ENCODE results near the gene ST6GAL1. TPM values are rescaled to one million over a fixed set of nuclear protein-coding genes. Genes with fewer than 3 reads are reported as not detected.

Gene ST6GAL1
- total and polyA plus RNA-seq, 4 donors: 28.9 to 44.6 (median 34.6) TPM

GRCh38 chr3:186925826-186926225, 4.5 kb upstream of the ST6GAL1 start:
- Histone ChIP-seq H3K4me3 (ENCODE audit: low read depth, low read length) (no peak overlapping the region), H3K36me3 (ENCODE audit: control insufficient read depth, insufficient read depth, low read length) (no peaks in the 10 kb centered on the region), H3K27ac (ENCODE audit: low read depth, low read length) (no peak overlapping the region), H3K9me3 (ENCODE audit: control insufficient read depth, insufficient read depth, low read length) (no peaks in the 10 kb centered on the region), H3K4me1 (ENCODE audit: control insufficient read depth, insufficient read depth, low read length) (peaks cover 11% of the 10 kb centered on the region), H3K27me3 (ENCODE audit: control insufficient read depth, insufficient read depth, low read length) (peaks cover 5% of the 10 kb centered on the region)
- DNase-seq (ENCODE audit: low read depth in 4 of 6, low spot score in 6 of 6): peak in 1 of 6 donors; percentile 66
- no CpG with 5 or more reads among the region's 1 CpG for WGBS (ENCODE audit: insufficient coverage)

- H3K9me3 ChIP-seq (ENCODE audit: control insufficient read depth, insufficient read depth, low read length): no peaks in the 10 kb centered on the region
- WGBS (ENCODE audit: insufficient coverage): 75% methylated on average over 3 of the region's 5 CpGs
- H3K4me1 ChIP-seq (ENCODE audit: control insufficient read depth, insufficient read depth, low read length): peaks cover 29% of the 10 kb centered on the region
- H3K27me3 ChIP-seq (ENCODE audit: control insufficient read depth, insufficient read depth, low read length): peaks cover 5% of the 10 kb centered on the region
- H3K27ac ChIP-seq (ENCODE audit: low read depth, low read length): no peak overlapping the region
- DNase-seq (ENCODE audit: low read depth in 4 of 6, low spot score in 6 of 6): peak in 1 of 6 donors; percentile 30
- no peak overlapping the region for H3K4me3 ChIP-seq (ENCODE audit: low read depth, low read length)
- H3K36me3 ChIP-seq (ENCODE audit: control insufficient read depth, insufficient read depth, low read length): no peaks in the 10 kb centered on the region
These were observed 1.1 kb upstream of the ST6GAL1 start for GRCh38 chr3:186929186-186929585.

GRCh38 chr3:186929685-186930084, 641 bp upstream of the ST6GAL1 start:
- H3K27ac ChIP-seq (ENCODE audit: low read depth, low read length): no peak overlapping the region
- H3K9me3 ChIP-seq (ENCODE audit: control insufficient read depth, insufficient read depth, low read length): no peaks in the 10 kb centered on the region
- peaks cover 5% of the 10 kb centered on the region for H3K27me3 ChIP-seq (ENCODE audit: control insufficient read depth, insufficient read depth, low read length)
- WGBS (ENCODE audit: insufficient coverage): 57% methylated on average over 10 of the region's 12 CpGs
- peak overlapping the region; percentile 72 for H3K4me3 ChIP-seq (ENCODE audit: low read depth, low read length)
- no peaks in the 10 kb centered on the region for H3K36me3 ChIP-seq (ENCODE audit: control insufficient read depth, insufficient read depth, low read length)
- DNase-seq (ENCODE audit: low read depth in 4 of 6, low spot score in 6 of 6): no peak
- peaks cover 29% of the 10 kb centered on the region for H3K4me1 ChIP-seq (ENCODE audit: control insufficient read depth, insufficient read depth, low read length)

GRCh38 chr3:186930641-186931531, 560 bp downstream of the ST6GAL1 start:
- peak in 5 of 6 donors; percentile 4 to 80 (median 36) for DNase-seq (ENCODE audit: low read depth in 4 of 6, low spot score in 6 of 6)
- Histone ChIP-seq H3K9me3 (ENCODE audit: control insufficient read depth, insufficient read depth, low read length) (no peaks in the 10 kb centered on the region), H3K27me3 (ENCODE audit: control insufficient read depth, insufficient read depth, low read length) (peaks cover 5% of the 10 kb centered on the region), H3K36me3 (ENCODE audit: control insufficient read depth, insufficient read depth, low read length) (no peaks in the 10 kb centered on the region), H3K4me3 (ENCODE audit: low read depth, low read length) (peak overlapping the region; percentile 72), H3K4me1 (ENCODE audit: control insufficient read depth, insufficient read depth, low read length) (peaks cover 29% of the 10 kb centered on the region), H3K27ac (ENCODE audit: low read depth, low read length) (peak overlapping the region; percentile 74)
- WGBS (ENCODE audit: insufficient coverage): 0% methylated on average over 72 of the region's 76 CpGs

GRCh38 chr3:186931532-186932280, 1.4 kb downstream of the ST6GAL1 start:
- H3K27ac ChIP-seq (ENCODE audit: low read depth, low read length): peak overlapping the region; percentile 74
- under 1% methylated on average over 31 of the region's 32 CpGs for WGBS (ENCODE audit: insufficient coverage)
- H3K36me3 ChIP-seq (ENCODE audit: control insufficient read depth, insufficient read depth, low read length): no peaks in the 10 kb centered on the region
- DNase-seq (ENCODE audit: low read depth in 4 of 6, low spot score in 6 of 6): peak in 4 of 6 donors; percentile 9 to 75 (median 50)
- no peaks in the 10 kb centered on the region for H3K9me3 ChIP-seq (ENCODE audit: control insufficient read depth, insufficient read depth, low read length)
- H3K27me3 ChIP-seq (ENCODE audit: control insufficient read depth, insufficient read depth, low read length): peaks cover 5% of the 10 kb centered on the region
- peak overlapping the region; percentile 72 for H3K4me3 ChIP-seq (ENCODE audit: low read depth, low read length)
- H3K4me1 ChIP-seq (ENCODE audit: control insufficient read depth, insufficient read depth, low read length): peaks cover 29% of the 10 kb centered on the region

GRCh38 chr3:186932281-186933181, 2.2 kb downstream of the ST6GAL1 start:
- Histone ChIP-seq H3K4me1 (ENCODE audit: control insufficient read depth, insufficient read depth, low read length) (peaks cover 29% of the 10 kb centered on the region), H3K27me3 (ENCODE audit: control insufficient read depth, insufficient read depth, low read length) (peaks cover 5% of the 10 kb centered on the region), H3K27ac (ENCODE audit: low read depth, low read length) (peak overlapping the region; percentile 74), H3K4me3 (ENCODE audit: low read depth, low read length) (peak overlapping the region; percentile 72), H3K9me3 (ENCODE audit: control insufficient read depth, insufficient read depth, low read length) (no peaks in the 10 kb centered on the region), H3K36me3 (ENCODE audit: control insufficient read depth, insufficient read depth, low read length) (no peaks in the 10 kb centered on the region)
- peak in 3 of 6 donors; percentile 22 to 73 (median 66) for DNase-seq (ENCODE audit: low read depth in 4 of 6, low spot score in 6 of 6)
- WGBS (ENCODE audit: insufficient coverage): 40% methylated on average over 10 of the region's 15 CpGs

- WGBS (ENCODE audit: insufficient coverage): 61% methylated on average over 2 of the region's 4 CpGs
- Histone ChIP-seq H3K27ac (ENCODE audit: low read depth, low read length) (no peak overlapping the region), H3K4me1 (ENCODE audit: control insufficient read depth, insufficient read depth, low read length) (peaks cover 29% of the 10 kb centered on the region), H3K36me3 (ENCODE audit: control insufficient read depth, insufficient read depth, low read length) (no peaks in the 10 kb centered on the region), H3K27me3 (ENCODE audit: control insufficient read depth, insufficient read depth, low read length) (peaks cover 5% of the 10 kb centered on the region), H3K9me3 (ENCODE audit: control insufficient read depth, insufficient read depth, low read length) (no peaks in the 10 kb centered on the region), H3K4me3 (ENCODE audit: low read depth, low read length) (no peak overlapping the region)
- DNase-seq (ENCODE audit: low read depth in 4 of 6, low spot score in 6 of 6): no peak
These were observed 3.5 kb downstream of the ST6GAL1 start for GRCh38 chr3:186933816-186934215.

GRCh38 chr3:186935133-186935532, 4.8 kb downstream of the ST6GAL1 start:
- no peak overlapping the region for H3K27ac ChIP-seq (ENCODE audit: low read depth, low read length)
- H3K4me1 ChIP-seq (ENCODE audit: control insufficient read depth, insufficient read depth, low read length): peaks cover 23% of the 10 kb centered on the region
- no CpG with 5 or more reads among the region's 6 CpGs for WGBS (ENCODE audit: insufficient coverage)
- DNase-seq (ENCODE audit: low read depth in 4 of 6, low spot score in 6 of 6): no peak
- no peak overlapping the region for H3K4me3 ChIP-seq (ENCODE audit: low read depth, low read length)
- H3K36me3 ChIP-seq (ENCODE audit: control insufficient read depth, insufficient read depth, low read length): no peaks in the 10 kb centered on the region
- no peaks in the 10 kb centered on the region for H3K9me3 ChIP-seq (ENCODE audit: control insufficient read depth, insufficient read depth, low read length)
- H3K27me3 ChIP-seq (ENCODE audit: control insufficient read depth, insufficient read depth, low read length): peaks cover 2% of the 10 kb centered on the region

All from spinal cord (tissue), 10 donors.